ENCODE measurements around the gene SPTBN1. TPM values are rescaled to one million over a fixed set of nuclear protein-coding genes. Genes with fewer than 3 reads are reported as not detected.

Gene SPTBN1
- total and polyA plus RNA-seq, 9 of the 15 experiments (the other 6 are each of a cell fraction or from before 2014, with no cell fraction given): 8.9 to 66.8 (median 31.4) TPM

- BruUV-seq (replicated peaks): no TSS peak
- H4K20me1 ChIP-seq (replicated peaks; ENCODE audit: control insufficient read depth, insufficient read depth, low read length): no peaks in the 10 kb centered on the region
- in situ Hi-C loops (cut with MboI) (no loop called here), intact Hi-C loops (cut with micrococcal nuclease) (no loop called here)
- ChIA-PET POLR2A (interaction anchor here (0.8 to 1.1 kb wide), 2 partner anchors 10 to 37 kb away, joined by 3 read pairs; no protein-coding TSS in a partner anchor), CTCF (ENCODE audit: low intra/inter-chr PET ratio) (no interaction called here)
- H3K27me3 ChIP-seq (ENCODE audit: control insufficient read depth in 2 of 2, insufficient read depth in 2 of 2, low read length in 2 of 2): peaks cover 0 to 4% of the 10 kb centered on the region in 2 experiments; a peak in 2 of 5 replicates
- H3K27ac ChIP-seq (ENCODE audit: extremely low read depth, low read depth, low read length): no peak overlapping the region
- no peak overlapping the region for H3K4me3 ChIP-seq
- DNase-seq (ENCODE audit: extremely low read depth in 1 of 4, low spot score in 3 of 4): no peak
- no peak overlapping the region for H2AFZ ChIP-seq (ENCODE audit: low read depth, low read length)
- WGBS (ENCODE audit: insufficient coverage, low coverage, missing lambda C conversion rate): 4% methylated on average over 5 of the region's 5 CpGs
- H3K4me2 ChIP-seq (ENCODE audit: insufficient read depth, low read length): no peak overlapping the region
- TF ChIP-seq POU5F1 (IDR thresholded peaks at IDR 0.05; ENCODE audit: borderline replicate concordance, low read depth, low read length, partially characterized antibody) (no peak), TAL1 (IDR thresholded peaks at IDR 0.05) (no peak), USF2 (CRISPR knock-in tag; IDR thresholded peaks at IDR 0.05) (peak; percentile 61), RFX1 (IDR thresholded peaks at IDR 0.05) (peak; percentile 69), RAD51 (IDR thresholded peaks at IDR 0.05; ENCODE audit: borderline replicate concordance, low read depth) (0 out of 2 replicates have a peak, but pooled peaks have one; percentile 40), TOE1 (IDR thresholded peaks at IDR 0.05; ENCODE audit: borderline replicate concordance) (peak; percentile 48; the same call in 1 of the 2 replicates), TOE1 (CRISPR knock-in tag; IDR thresholded peaks at IDR 0.05; ENCODE audit: borderline replicate concordance, low read depth) (no peak), NR3C1 (CRISPR knock-in tag; IDR thresholded peaks at IDR 0.05) (no peak), NR4A1 (CRISPR knock-in tag; IDR thresholded peaks at IDR 0.05) (no peak), NR4A1 (tag; IDR thresholded peaks at IDR 0.05) (no peak), RBM17 (IDR thresholded peaks at IDR 0.05; ENCODE audit: borderline replicate concordance, low read depth, low read length) (no peak), NFRKB (IDR thresholded peaks at IDR 0.05; ENCODE audit: low read depth) (no peak), FOXP1 (CRISPR knock-in tag; IDR thresholded peaks at IDR 0.05) (no peak), ZBTB1 (CRISPR knock-in tag; IDR thresholded peaks at IDR 0.05; ENCODE audit: borderline replicate concordance, low read depth) (no peak), HLTF (IDR thresholded peaks at IDR 0.05) (no peak)
- TF ChIP-seq, protein P1, sequence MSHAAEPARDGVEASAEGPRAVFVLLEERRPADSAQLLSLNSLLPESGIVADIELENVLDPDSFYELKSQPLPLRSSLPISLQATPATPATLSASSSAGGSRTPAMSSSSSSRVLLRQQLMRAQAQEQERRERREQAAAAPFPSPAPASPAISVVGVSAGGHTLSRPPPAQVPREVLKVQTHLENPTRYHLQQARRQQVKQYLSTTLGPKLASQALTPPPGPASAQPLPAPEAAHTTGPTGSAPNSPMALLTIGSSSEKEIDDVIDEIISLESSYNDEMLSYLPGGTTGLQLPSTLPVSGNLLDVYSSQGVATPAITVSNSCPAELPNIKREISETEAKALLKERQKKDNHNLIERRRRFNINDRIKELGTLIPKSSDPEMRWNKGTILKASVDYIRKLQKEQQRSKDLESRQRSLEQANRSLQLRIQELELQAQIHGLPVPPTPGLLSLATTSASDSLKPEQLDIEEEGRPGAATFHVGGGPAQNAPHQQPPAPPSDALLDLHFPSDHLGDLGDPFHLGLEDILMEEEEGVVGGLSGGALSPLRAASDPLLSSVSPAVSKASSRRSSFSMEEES (CRISPR knock-in tag; IDR thresholded peaks at IDR 0.05): peak; percentile 79
- TF ChIP-seq, protein P2, sequence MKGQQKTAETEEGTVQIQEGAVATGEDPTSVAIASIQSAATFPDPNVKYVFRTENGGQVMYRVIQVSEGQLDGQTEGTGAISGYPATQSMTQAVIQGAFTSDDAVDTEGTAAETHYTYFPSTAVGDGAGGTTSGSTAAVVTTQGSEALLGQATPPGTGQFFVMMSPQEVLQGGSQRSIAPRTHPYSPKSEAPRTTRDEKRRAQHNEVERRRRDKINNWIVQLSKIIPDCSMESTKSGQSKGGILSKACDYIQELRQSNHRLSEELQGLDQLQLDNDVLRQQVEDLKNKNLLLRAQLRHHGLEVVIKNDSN (CRISPR knock-in tag; IDR thresholded peaks at IDR 0.05): peak; percentile 41
- no peak for ATAC-seq
- no peak for FAIRE-seq
- no peaks in the 10 kb centered on the region for H3K36me3 ChIP-seq (ENCODE audit: control insufficient read depth, insufficient read depth, low read length)
- H3K79me2 ChIP-seq (ENCODE audit: control insufficient read depth, insufficient read depth, low read length): no peaks in the 10 kb centered on the region
- no peaks in the 10 kb centered on the region; a peak in 2 of 5 replicates for H3K4me1 ChIP-seq (replicated peaks in 1 of 2; ENCODE audit: control insufficient read depth in 2 of 2, insufficient read depth in 2 of 2, low read length in 2 of 2)
- no peaks in the 10 kb centered on the region for H3K9me3 ChIP-seq (replicated peaks; ENCODE audit: control insufficient read depth, insufficient read depth, low read depth, low read length)
- H3K9me1 ChIP-seq (ENCODE audit: control insufficient read depth, insufficient read depth, low read length): no peaks in the 10 kb centered on the region
- H3K9ac ChIP-seq (ENCODE audit: insufficient read depth in 1 of 2, low read depth in 2 of 2, low read length in 2 of 2): no peak overlapping the region
Observed at GRCh38 chr2:54409752-54410151, 46.4 kb upstream of the SPTBN1 start.

Measured in K562 (cell line).